22Rv1 (cell line): Measurements from ENCODE around the gene IL22RA2.
A peak's percentile ranks its signal among the peaks of the same experiment; 100 is the strongest.

Experiments used
- H3K27ac ChIP-seq: fragments of 450-650 bp; 2 replicates; pipeline ENCODE4 v1.5.1; 2017
- ZFX ChIP-seq: fragments of 450-650 bp; IDR thresholded peaks from 2 replicates; pipeline ENCODE4 v1.6.1; 2017; ENCODE audit warnings: antibody characterized with exemption, borderline replicate concordance
- TF ChIP-seq, protein P1 (sequence below): fragments of 450-650 bp; IDR thresholded peaks from 2 replicates; pipeline ENCODE4 v1.5.1; 2017; ENCODE audit warnings: mild to moderate bottlenecking

Gene IL22RA2

GRCh38 chr6:137099689-137100403, 73.6 kb downstream of the IL22RA2 start:
- no peak for TF ChIP-seq ZFX
- TF ChIP-seq, protein P1, sequence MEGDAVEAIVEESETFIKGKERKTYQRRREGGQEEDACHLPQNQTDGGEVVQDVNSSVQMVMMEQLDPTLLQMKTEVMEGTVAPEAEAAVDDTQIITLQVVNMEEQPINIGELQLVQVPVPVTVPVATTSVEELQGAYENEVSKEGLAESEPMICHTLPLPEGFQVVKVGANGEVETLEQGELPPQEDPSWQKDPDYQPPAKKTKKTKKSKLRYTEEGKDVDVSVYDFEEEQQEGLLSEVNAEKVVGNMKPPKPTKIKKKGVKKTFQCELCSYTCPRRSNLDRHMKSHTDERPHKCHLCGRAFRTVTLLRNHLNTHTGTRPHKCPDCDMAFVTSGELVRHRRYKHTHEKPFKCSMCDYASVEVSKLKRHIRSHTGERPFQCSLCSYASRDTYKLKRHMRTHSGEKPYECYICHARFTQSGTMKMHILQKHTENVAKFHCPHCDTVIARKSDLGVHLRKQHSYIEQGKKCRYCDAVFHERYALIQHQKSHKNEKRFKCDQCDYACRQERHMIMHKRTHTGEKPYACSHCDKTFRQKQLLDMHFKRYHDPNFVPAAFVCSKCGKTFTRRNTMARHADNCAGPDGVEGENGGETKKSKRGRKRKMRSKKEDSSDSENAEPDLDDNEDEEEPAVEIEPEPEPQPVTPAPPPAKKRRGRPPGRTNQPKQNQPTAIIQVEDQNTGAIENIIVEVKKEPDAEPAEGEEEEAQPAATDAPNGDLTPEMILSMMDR: no peak

DNA sequence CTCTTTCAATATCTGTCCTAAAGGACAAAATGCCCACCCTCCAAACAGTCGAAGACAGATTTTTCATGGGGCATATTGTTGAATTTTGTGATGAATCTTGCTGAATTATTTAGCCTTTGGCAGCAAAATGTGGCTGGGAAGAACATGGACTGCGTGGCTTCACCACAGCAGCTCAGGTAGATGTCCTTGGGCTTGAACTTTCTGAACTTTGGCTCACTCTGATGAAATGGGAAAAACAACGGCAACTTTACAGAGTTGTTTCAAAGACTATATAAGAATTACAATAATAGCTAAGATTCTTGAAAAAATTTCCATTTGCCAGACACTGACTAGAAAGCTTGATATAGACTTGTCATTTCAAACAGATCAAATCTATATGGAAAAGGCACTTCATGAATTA, 75.9 kb downstream of the IL22RA2 start:
- TF ChIP-seq, protein P1: no peak
- TF ChIP-seq ZFX: no peak
- no peak overlapping the region for H3K27ac ChIP-seq

More at GRCh38 chr6:137099689-137100403, 73.6 kb downstream of the IL22RA2 start:
- no peak overlapping the region for H3K27ac ChIP-seq

GRCh38 chr6:137097057-137097456, 76.4 kb downstream of the IL22RA2 start:
- TF ChIP-seq, protein P1: no peak
- no peak for TF ChIP-seq ZFX
- H3K27ac ChIP-seq: no peak overlapping the region

- TF ChIP-seq ZFX: no peak
- TF ChIP-seq, protein P1: no peak
- H3K27ac ChIP-seq: no peak overlapping the region
Observed at GRCh38 chr6:137095651-137096238, 77.7 kb downstream of the IL22RA2 start.

- no peak overlapping the region for H3K27ac ChIP-seq
- TF ChIP-seq, protein P1: no peak
- TF ChIP-seq ZFX: no peak
Observed at GRCh38 chr6:137095093-137095492, 78.4 kb downstream of the IL22RA2 start.

GRCh38 chr6:137094411-137095008, 78.9 kb downstream of the IL22RA2 start:
- H3K27ac ChIP-seq: no peak overlapping the region
- TF ChIP-seq, protein P1: peak; percentile 86
- no peak for TF ChIP-seq ZFX
